RWPE2 (cell line): Measurements from ENCODE around the gene TOM1L2.

Experiments
- ATAC-seq: fragments of 200-7000 bp; cut with Tn5 transposase; 3 replicates; pipeline ENCODE4 v1.9.1; 2021; ENCODE audit warnings: low read depth
- DNase-seq: peaks from one replicate; pipeline ENCODE4 v3.0.0-alpha.2; 2020; ENCODE audit warnings: low spot score
- H3K27ac ChIP-seq: fragments of 450-650 bp; 2 replicates; pipeline ENCODE4 v1.5.1; 2017; ENCODE audit warnings: mild to moderate bottlenecking; ENCODE audit not compliant: poor library complexity, severe bottlenecking
- H3K27me3 ChIP-seq: fragments of 250-450 bp; sonication (Bioruptor Pico); 2 replicates; pipeline ENCODE4 v1.5.1; 2021; ENCODE audit warnings: mild to moderate bottlenecking, moderate library complexity; ENCODE audit not compliant: insufficient read depth, poor library complexity, severe bottlenecking
- H3K36me3 ChIP-seq: fragments of 250-450 bp; sonication (Bioruptor Pico); 2 replicates; pipeline ENCODE4 v1.5.1; 2020; ENCODE audit warnings: low read depth, mild to moderate bottlenecking, moderate library complexity
- H3K4me1 ChIP-seq: fragments of 250-450 bp; sonication (Bioruptor Pico); 2 replicates; pipeline ENCODE4 v1.5.1; 2021; ENCODE audit warnings: mild to moderate bottlenecking, moderate library complexity; ENCODE audit not compliant: insufficient read depth, poor library complexity, severe bottlenecking
- H3K4me3 ChIP-seq: fragments of 250-450 bp; sonication (Bioruptor Pico); 2 replicates; pipeline ENCODE4 v1.5.1; 2021; ENCODE audit warnings: mild to moderate bottlenecking, moderate library complexity; ENCODE audit not compliant: severe bottlenecking
- H3K9me3 ChIP-seq: fragments of 250-450 bp; sonication (Bioruptor Pico); 2 replicates; pipeline ENCODE4 v1.5.1; 2021; ENCODE audit warnings: mild to moderate bottlenecking, moderate library complexity; ENCODE audit not compliant: severe bottlenecking
- CTCF ChIP-seq: fragments of 450-650 bp; IDR thresholded peaks from one replicate; pipeline ENCODE4 v1.5.1; 2017; ENCODE audit warnings: mild to moderate bottlenecking, moderate library complexity; ENCODE audit not compliant: poor library complexity, severe bottlenecking

The TOM1L2 gene

GRCh38 chr17:17836250-17836817 is 135.9 kb downstream of the TOM1L2 start:
- Histone ChIP-seq H3K9me3 (no peaks in the 10 kb centered on the region), H3K4me1 (peaks cover 54% of the 10 kb centered on the region), H3K27me3 (no peaks in the 10 kb centered on the region), H3K36me3 (peaks cover 44% of the 10 kb centered on the region), H3K27ac (peak overlapping the region; percentile 98), H3K4me3 (peak overlapping the region; percentile 76)
- ATAC-seq (peak; percentile 13), DNase-seq (peak; percentile 93)
- TF ChIP-seq CTCF: no peak

GRCh38 chr17:17835415-17836249 is 136.6 kb downstream of the TOM1L2 start:
- H3K9me3 ChIP-seq: no peaks in the 10 kb centered on the region
- no peak for ATAC-seq
- H3K36me3 ChIP-seq: peaks cover 47% of the 10 kb centered on the region
- H3K27ac ChIP-seq: peak overlapping the region; percentile 98
- DNase-seq: no peak
- H3K4me3 ChIP-seq: peak overlapping the region; percentile 76
- H3K4me1 ChIP-seq: peaks cover 47% of the 10 kb centered on the region
- no peaks in the 10 kb centered on the region for H3K27me3 ChIP-seq
- TF ChIP-seq CTCF: no peak

GRCh38 chr17:17834974-17835373 is 137.2 kb downstream of the TOM1L2 start:
- DNase-seq: no peak
- Histone ChIP-seq H3K27me3 (no peaks in the 10 kb centered on the region), H3K4me3 (peak overlapping the region; percentile 76), H3K27ac (peak overlapping the region; percentile 98), H3K9me3 (no peaks in the 10 kb centered on the region), H3K36me3 (peaks cover 54% of the 10 kb centered on the region), H3K4me1 (peaks cover 47% of the 10 kb centered on the region)
- TF ChIP-seq CTCF: no peak
- no peak for ATAC-seq

- Histone ChIP-seq H3K36me3 (peaks cover 62% of the 10 kb centered on the region), H3K4me3 (no peak overlapping the region), H3K27ac (peak overlapping the region; percentile 98), H3K9me3 (no peaks in the 10 kb centered on the region), H3K4me1 (peaks cover 37% of the 10 kb centered on the region), H3K27me3 (no peaks in the 10 kb centered on the region)
- DNase-seq (no peak), ATAC-seq (no peak)
- TF ChIP-seq CTCF: no peak
Observed at GRCh38 chr17:17833658-17834357, 138.4 kb downstream of the TOM1L2 start.
